Effector CD4-positive, alpha-beta T cell (primary cell): Measurements from ENCODE around the gene TMEM222.
"Not testable (repeated sequence)": the region's sequence is repeated elsewhere in the genome, so short reads cannot be mapped to it uniquely, and the experiment has no call there.

ENCODE experiments used
- DNase-seq: peaks from one replicate; pipeline ENCODE4 v3.0.0-alpha.2; 2020

Gene TMEM222

DNA sequence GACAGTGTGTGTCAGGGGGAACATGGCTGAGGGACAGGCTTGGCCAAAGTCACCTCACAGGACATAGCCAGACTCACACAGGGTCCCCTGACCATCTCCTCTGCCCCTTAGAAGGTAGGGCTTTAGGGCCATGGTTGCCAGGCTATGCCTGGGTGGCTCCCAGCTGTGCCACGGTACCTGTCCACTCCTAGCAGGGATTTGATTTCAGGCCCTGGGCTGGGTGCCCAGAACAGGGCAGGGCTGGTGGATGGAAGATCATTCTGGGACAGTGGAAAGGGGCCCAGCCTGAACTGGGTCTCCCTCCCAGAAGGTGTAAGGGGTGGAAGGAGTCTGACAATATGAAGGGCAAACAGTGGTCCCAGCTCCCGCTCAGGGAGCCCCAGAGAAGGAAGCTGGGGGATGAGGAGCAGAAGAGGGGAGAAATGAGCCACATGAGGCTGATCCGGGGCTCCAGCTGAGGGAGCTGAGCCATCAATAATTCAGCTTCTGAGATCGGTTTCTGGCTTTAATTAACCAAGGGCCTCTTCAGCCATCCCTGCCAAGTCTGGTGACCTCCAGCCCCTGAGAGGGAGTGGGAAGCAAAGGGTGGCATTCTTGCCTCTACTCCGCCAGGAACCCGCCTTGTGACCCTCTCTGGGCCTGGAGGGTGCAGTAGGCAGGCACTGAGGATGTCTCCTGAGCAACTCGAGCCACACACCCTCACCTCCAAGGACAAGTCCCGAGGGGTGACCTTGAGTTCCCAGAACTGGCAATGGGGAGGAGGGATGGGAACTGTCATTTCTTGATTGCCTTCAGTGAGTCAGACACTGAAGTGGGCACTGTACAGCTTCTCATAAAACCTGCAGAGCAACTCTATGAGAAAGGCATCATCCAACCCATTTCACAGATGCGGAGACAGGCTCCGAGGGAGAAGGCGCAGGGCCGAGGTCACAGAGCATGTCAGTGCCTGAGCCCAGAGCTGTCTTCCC, 59.1 kb downstream of the TMEM222 start:
- DNase-seq = no peak

GRCh38 chr1:27381969-27382762, 60.2 kb downstream of the TMEM222 start:
- no peak for DNase-seq

DNA sequence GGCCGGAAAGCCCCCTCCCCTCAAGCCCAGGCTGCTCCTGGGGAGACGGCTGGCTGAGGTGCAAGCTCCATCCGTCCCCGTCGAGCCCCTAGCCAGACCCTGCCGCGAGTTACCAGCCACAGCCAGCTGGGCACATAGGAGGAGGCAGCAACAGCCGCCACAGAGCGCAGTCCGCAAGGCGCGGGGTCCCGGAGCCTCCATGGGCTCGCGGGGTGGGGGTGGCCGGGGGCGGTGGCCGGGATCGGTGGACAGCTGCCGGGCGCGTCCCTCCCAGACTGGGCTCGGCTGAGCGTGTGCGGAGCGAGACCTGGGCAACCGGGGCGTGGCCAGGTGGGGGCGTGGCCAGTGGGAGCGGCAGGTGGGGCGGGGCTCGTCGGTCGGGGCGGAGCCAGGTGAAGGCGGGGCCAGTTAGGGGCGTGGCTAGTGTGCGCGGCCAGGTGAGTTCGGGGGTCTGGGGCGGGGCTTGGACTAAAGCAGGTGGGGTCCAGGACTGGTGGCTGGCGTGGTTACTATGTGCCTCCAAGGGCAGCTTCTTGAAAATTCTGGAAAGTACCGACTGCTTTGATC, 61.2 kb downstream of the TMEM222 start, which contains the start of gene CD164L2:
CD164L2 (minus strand) TSS at position 295 of the 567 bp plus-strand sequence; CDS start at position 201, 94 bp downstream.
- DNase-seq = no peak

GRCh38 chr1:27383661-27384060, 61.7 kb downstream of the TMEM222 start:
- no peak for DNase-seq

DNA sequence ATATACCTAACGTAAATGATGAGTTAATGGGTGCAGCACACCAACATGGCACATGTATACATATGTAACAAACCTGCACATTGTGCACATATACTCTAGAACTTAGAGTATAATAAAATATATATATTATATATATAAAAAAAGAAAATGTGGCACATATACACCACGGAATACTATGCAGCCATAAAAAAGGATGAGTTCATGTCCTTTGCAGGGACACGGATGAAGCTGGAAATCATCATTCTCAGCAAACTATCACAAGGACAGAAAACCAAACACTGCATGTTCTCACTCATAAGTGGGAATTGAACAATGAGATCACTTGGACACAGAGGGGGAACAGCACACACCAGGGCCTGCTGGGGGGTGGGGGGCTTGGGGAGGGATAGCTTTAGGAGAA, 62.8 kb downstream of the TMEM222 start:
- DNase-seq = not testable (repeated sequence)
